HG02840 (cell line): Measurements from ENCODE around the gene PDCL3.

ENCODE experiments used
- ATAC-seq: cut with Tn5 transposase; IDR thresholded peaks from one replicate; pipeline ENCODE4 v1.9.1; 2021; ENCODE audit warnings: mild to moderate bottlenecking, moderate library complexity, moderate number of reproducible peaks; ENCODE audit not compliant: unreplicated experiment, low FRiP score

Gene PDCL3

GRCh38 chr2:100606726-100607343, 44.0 kb downstream of the PDCL3 start:
- no peak for ATAC-seq

GRCh38 chr2:100610381-100610831, 47.6 kb downstream of the PDCL3 start:
- no peak for ATAC-seq

GRCh38 chr2:100611079-100612029, 48.6 kb downstream of the PDCL3 start:
- ATAC-seq, result no peak

- ATAC-seq, result no peak
These were observed 49.7 kb downstream of the PDCL3 start for GRCh38 chr2:100612388-100613000.

GRCh38 chr2:100613719-100614118, 50.9 kb downstream of the PDCL3 start:
- no peak for ATAC-seq

- ATAC-seq, result no peak
These were observed 51.7 kb downstream of the PDCL3 start for GRCh38 chr2:100614455-100615000.

GRCh38 chr2:100615471-100615870, 52.7 kb downstream of the PDCL3 start:
- no peak for ATAC-seq

GRCh38 chr2:100615886-100616285, 53.1 kb downstream of the PDCL3 start:
- no peak for ATAC-seq

GRCh38 chr2:100616841-100617390, 54.1 kb downstream of the PDCL3 start:
- no peak for ATAC-seq

GRCh38 chr2:100619951-100620350, 57.2 kb downstream of the PDCL3 start:
- no peak for ATAC-seq

- no peak for ATAC-seq
These were observed 57.7 kb downstream of the PDCL3 start for GRCh38 chr2:100620481-100620880.

GRCh38 chr2:100621371-100621951, 58.7 kb downstream of the PDCL3 start:
- ATAC-seq, result no peak

- ATAC-seq, result no peak
These were observed 60.4 kb downstream of the PDCL3 start for GRCh38 chr2:100623033-100623715.

- no peak for ATAC-seq
These were observed 61.1 kb downstream of the PDCL3 start for GRCh38 chr2:100623930-100624329.

GRCh38 chr2:100624536-100624935, 61.7 kb downstream of the PDCL3 start:
- no peak for ATAC-seq

- no peak for ATAC-seq
These were observed 62.9 kb downstream of the PDCL3 start for GRCh38 chr2:100625717-100626116.
